Adipose tissue (tissue), 3 donors: ENCODE measurements around the gene ZNF146. TPM values are rescaled to one million over a fixed set of nuclear protein-coding genes. Genes with fewer than 3 reads are reported as not detected.
"Not testable (repeated sequence)": the region's sequence is repeated elsewhere in the genome, so short reads cannot be mapped to it uniquely, and the experiment has no call there.

Experiments
- H3K27ac ChIP-seq: one replicate; pipeline ENCODE4 v1.5.1; 2013; ENCODE audit warnings: low read depth, low read length
- WGBS, 3 donors: extraction: QIAGEN DNeasy Blood & Tissue Kit; methylation state at CpG; one replicate each; pipeline ENCODE4 v1.1.7; 2013; 5-methylcytosine and 5-hydroxymethylcytosine counted together
- polyA plus RNA-seq, 3 donors: library from polyadenylated mRNA; stranded (reverse); fragments of 200-250 nt; gene quantifications; one replicate each; pipeline ENCODE4 v1.2.3, GENCODE V29; 2013
- donor health status: healthy with polysubstance abuse.
- donor health status: Bipolar disorder and iron deficiency.
- donor health status: healthy.

ZNF146 gene
- polyA plus RNA-seq, 3 donors: 15.8 to 29.7 (median 28.5) TPM

DNA sequence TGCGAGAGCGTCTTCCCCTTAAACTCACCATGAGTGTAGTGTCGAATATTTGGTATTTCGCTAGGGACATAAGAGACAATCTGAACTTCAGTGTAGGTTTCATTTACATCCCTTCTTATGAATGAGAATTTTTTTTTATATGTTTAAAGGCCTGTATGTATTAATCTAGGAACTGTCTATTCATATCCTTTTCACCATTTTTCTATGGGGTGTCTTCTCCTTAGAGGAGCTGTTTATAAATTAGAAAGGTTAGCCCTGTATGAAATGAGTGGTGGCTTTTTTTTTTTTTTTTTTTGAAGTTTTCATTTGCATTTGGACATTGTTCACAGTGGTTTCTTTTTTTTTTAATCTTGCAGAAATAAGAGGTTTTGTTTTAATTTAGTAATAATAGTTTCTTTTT is 7.6 kb downstream of the ZNF146 start:
- no peak overlapping the region for H3K27ac ChIP-seq
- WGBS, 3 donors: 97 to 99% (median 99%) methylated on average over 4 of the region's 4 CpGs

DNA sequence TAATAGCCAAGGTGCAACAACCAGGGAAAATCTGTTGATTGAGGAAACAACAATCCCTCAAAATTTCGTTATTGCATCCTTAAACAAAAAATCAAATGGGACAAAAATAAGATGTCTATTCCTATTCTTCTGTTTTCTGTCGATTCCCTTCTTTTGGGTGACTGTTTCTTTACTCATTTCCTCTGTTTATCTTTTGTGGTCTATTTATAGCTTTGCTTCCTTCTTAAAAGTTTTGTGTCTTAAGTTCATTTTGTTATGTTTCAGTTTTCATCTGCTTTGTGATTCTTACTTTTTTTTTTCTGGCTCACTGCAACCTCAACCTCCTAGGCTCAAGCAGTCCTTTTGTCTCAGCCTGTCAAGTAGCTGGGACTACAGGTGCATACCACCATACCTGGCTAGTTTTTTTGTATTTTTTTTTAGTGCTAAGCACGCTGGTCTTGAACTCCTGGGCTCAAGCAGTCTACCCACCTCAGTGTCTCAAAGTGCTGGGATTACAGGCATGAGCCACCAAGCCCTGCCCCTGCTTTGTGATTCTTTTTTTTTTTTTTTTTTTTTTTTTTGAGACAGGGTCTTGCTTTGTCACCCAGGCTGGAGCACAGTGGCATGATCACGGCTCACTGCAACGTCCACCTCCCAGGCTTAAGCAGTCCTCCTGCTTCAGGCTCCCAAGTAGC is 10.4 kb downstream of the ZNF146 start:
- 53 to 66% (median 63%) methylated on average over 5 of the region's 5 CpGs for WGBS, 3 donors
- no peak overlapping the region for H3K27ac ChIP-seq

DNA sequence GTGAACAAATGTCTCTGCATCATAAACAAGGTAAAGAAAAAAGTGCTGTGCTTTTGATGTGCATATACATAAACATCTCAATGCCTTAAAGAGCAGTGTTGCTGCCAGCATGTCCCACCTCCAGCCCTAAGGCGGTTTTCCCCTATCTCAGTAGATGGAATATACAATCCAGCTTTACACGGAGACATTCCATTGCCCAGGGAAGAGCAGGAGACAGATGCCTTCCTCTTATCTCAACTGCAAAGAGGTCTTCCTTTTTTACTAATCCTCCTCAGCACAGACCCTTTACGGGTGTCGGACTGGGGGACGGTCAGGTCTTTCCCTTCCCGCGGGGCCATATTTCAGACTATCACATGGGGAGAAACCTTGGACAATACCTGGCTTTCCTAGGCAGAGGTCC is 18.7 kb downstream of the ZNF146 start:
- not testable (repeated sequence) for H3K27ac ChIP-seq
- 70 to 91% (median 85%) methylated on average over 7 of the region's 7 CpGs for WGBS, 3 donors

DNA sequence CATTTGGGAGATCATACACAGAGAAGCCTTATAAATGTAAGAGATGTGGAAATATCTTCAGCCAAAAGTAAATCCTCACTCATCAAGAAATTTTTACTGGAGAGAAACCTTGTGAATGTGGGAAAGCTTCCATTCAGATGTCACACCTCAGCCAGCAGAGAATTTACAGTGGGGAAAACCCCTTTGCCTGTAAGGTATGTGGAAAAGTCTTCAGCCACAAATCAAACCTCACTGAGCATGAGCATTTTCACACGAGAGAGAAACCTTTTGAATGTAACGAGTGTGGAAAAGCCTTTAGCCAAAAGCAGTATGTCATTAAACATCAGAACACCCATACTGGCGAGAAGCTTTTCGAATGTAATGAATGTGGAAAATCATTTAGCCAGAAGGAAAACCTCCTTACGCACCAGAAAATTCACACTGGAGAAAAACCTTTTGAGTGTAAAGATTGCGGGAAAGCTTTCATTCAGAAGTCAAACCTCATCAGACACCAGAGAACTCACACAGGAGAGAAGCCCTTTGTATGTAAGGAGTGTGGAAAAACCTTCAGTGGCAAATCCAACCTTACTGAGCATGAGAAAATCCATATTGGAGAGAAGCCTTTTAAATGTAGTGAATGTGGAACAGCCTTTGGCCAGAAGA is 21.5 kb downstream of the ZNF146 start:
- no peak overlapping the region for H3K27ac ChIP-seq
- WGBS, 3 donors: 98 to 100% (median 99%) methylated on average over 6 of the region's 6 CpGs

DNA sequence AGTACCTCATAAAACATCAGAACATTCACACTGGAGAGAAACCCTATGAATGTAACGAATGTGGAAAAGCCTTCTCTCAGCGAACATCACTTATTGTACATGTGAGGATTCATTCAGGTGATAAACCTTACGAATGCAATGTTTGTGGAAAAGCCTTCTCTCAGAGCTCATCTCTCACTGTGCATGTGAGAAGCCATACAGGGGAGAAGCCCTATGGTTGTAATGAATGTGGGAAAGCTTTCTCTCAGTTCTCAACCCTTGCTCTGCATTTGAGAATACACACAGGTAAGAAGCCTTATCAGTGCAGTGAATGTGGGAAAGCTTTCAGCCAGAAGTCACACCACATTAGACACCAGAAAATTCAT is 22.0 kb downstream of the ZNF146 start:
- 97 to 100% (median 99%) methylated on average over 3 of the region's 3 CpGs for WGBS, 3 donors
- no peak overlapping the region for H3K27ac ChIP-seq

DNA sequence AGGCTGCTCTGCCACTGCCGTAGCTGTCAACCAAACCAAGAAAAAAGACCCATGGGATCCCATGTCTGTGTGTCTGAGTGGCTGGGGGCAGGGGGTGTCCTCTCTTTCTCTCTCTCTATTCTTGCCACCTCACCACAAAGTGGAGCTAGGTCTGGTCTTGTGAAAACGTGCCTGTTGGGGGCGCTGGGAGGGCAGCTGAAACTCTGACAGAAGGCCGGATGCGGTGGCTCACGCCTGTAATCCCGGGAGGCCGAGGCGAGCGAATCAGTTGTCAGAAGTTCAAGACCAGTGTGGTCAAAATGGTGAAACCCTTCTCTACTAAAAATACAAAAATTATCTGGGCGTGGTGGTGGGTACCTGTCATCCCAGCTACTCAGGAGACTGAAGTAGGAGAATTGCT is 29.2 kb downstream of the ZNF146 start:
- 62 to 84% (median 74%) methylated on average over 11 of the region's 11 CpGs for WGBS, 3 donors
- no peak overlapping the region for H3K27ac ChIP-seq

DNA sequence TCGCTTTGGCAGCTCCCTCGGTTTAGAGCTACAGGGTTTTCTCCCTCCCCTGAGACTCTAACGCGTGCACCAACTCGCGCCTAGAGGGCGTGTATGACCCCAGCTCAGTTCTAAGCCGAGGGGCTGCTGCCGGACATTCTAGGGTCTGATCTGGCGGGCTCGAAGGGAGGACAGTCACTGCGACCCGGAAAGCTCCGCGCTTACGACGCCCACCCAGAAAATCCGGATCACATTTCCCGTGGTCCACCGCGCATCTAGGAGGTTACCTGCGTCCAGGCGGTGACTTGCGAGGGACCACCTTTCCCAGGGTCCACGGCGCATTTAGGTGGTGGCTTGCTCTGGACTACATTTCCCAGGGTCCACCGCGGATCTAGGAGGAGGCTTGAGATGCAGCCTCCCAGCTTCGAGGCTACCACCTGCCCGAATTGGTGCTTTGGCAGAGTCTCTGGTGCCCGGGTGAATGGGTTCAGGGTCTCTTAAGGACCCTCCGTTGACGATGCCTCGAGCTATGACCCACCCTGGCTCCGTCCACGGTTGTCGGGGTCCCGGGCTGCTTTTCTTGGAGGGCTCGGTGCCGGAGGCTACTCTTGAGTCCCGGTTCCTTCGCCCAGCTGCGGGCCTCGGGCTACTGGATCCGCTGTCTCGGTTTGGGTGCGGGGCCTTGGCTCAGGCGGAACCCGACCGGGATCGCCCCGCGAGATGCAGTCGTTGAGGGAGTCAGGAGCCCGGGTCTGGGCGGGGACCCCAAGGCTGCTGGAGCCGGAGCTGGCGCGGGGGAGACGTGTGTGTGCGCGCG is 30.5 kb downstream of the ZNF146 start:
- H3K27ac ChIP-seq: no peak overlapping the region
- WGBS, 3 donors: 1 to 5% (median 3%) methylated on average over 63 of the region's 63 CpGs

DNA sequence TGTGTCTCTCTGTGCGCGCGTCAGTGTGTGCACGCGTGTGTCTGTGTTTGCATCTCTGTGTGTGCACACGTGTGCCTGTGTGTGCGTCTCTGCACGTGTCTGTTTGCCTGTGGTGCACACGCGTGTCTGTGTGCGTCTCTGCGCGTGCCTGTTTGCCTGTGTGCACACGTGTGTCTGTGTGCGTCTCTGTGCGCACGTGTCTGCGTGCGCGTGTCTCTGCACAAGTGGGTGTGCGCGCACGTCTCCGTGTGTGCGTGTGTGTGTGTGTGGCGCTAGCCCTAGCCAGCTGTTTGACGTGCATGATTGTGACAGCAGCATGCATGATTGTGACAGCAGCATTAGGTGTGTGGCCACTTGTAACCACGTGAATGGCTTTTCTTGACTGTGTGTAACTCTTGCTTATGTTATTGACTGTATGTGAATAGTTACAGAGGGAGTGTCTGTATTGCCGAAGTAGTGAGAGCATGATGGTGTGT is 31.1 kb downstream of the ZNF146 start:
- no peak overlapping the region for H3K27ac ChIP-seq
- 14 to 37% (median 27%) methylated on average over 29 of the region's 29 CpGs for WGBS, 3 donors

DNA sequence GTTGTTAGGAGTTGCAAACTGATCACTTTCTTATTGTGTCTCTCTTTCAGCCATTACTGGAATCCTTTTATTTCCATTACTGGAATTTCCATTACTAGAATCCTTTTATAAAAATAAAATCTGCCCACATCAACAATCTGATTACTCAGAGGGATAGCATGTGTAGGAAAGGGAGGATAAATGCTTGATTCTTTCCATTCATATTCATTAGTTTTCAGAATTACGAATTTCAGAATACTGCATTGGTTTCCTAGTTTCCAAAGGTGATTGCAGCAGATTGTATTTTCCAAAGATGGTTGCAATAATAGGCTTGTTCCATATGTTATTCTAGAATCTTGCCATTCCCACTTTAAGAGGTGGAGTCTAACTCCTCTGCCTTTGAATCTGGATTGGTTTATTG is 37.1 kb downstream of the ZNF146 start:
- no peak overlapping the region for H3K27ac ChIP-seq
- 59 to 79% (median 73%) methylated on average over 1 of the region's 1 CpG for WGBS, 3 donors

DNA sequence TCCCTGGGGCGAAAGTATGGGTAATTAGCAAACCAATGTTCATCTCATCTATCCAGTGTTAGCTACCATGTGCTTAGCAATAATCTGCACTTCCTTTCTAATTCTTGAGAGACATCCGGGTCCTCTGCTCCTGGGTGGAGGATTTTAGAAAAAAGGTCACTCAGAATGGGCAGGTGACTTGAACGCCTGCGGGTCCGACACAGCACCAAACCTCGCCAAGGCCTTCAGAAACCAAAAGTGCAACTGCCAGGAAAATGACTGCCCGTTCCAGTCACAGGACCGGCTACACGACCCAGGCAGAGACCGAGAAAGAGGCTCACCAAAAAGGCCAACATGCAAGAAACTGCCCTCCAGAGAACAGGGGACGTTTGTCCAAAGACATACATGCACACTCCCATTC is 39.9 kb downstream of the ZNF146 start:
- no peak overlapping the region for H3K27ac ChIP-seq
- WGBS, 3 donors: 84 to 94% (median 91%) methylated on average over 11 of the region's 11 CpGs

DNA sequence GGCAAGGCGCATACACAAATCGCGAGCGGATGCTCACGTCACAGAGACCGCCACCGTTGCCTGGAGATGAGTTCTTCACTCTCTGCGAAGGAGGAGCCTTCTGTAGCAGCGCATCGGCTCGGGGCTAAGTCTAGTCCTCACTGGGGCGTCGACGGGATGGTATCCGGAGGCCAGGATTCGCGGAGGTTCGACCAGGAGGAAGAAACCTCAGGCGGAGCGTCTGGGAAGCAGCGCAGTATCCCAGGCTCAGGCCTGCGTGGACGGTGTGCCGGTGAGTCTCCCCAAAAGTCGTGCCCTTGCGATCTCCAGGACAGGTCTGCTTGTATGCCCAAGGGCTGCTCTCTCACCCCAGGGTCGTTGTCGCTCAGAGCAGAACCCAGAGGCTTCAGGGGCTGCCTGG is 40.4 kb downstream of the ZNF146 start:
- H3K27ac ChIP-seq: no peak overlapping the region
- 95 to 96% (median 95%) methylated on average over 28 of the region's 28 CpGs for WGBS, 3 donors

DNA sequence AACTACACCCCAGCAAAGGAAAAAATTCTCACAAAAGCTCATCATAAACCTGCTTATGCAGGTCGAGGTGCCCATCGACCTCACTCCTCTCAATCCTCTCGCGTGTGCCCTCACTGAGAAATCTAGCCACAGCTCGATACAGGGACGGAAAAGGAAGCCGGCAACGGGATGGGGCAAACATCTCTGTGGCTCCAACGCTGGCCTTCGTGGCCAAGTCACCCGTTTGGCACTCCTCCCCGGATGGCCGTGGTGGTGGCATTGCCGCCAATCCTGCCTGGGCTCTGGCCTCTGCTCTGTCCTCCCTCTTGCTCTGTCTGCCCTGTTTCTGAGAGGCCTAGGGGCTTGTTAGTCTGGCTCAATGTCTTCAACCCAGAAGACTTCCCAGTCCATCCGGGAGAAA is 41.2 kb downstream of the ZNF146 start:
- no peak overlapping the region for H3K27ac ChIP-seq
- WGBS, 3 donors: 96 to 97% (median 97%) methylated on average over 15 of the region's 15 CpGs

DNA sequence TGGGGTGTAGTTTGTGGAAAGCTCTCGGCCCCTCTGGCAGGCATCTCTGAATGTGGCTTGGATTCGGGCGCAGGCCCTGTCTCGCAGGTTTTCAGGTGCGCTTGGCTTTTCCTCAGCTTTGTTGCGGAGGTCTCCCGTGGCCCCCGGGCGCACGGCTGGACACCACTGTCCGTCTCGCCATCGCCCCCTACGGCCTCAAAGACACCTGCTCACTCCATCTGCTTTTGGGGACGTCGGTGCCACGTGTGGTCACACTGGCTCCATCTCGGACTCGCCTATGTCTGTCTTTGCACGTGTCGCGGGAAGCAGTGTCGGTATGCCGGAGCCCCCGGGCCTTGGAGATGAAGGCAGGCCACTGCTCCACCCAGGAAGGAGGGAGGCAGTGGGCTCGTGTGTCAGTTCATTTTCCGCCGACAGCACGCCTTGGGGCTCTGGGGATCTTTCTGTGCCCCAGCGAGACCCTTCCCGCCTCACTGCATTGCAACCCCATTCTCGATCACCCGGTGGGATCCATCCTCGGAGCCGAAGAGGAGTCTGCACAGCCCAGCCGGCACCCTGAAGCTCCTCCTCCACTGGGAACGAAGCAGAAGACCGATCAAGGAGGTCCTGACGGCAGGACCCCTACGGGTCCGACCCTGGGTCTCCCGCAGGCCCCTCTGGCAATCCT is 42.1 kb downstream of the ZNF146 start:
- WGBS, 3 donors: 62 to 65% (median 63%) methylated on average over 42 of the region's 42 CpGs
- no peak overlapping the region for H3K27ac ChIP-seq

DNA sequence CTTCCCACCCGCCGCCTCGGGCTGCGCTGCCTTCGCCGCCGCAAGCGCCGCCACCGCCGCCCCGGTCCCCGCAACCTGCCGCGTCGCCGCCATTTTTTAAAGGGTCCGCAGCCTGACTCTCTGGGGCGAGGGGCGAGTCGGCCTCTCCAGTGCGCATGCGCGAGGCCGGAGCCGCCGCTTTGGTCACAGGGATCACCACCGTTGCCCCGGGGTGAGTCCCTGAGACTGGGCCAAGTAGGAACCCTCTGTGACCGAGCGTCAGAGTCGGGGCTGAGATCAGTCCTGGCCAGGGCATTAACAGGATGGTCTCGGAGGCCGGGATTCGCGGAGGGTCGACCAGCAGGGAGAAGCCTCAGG is 42.6 kb downstream of the ZNF146 start:
- WGBS, 3 donors: 8 to 12% (median 8%) methylated on average over 35 to 37 of the region's 37 CpGs
- H3K27ac ChIP-seq: no peak overlapping the region

DNA sequence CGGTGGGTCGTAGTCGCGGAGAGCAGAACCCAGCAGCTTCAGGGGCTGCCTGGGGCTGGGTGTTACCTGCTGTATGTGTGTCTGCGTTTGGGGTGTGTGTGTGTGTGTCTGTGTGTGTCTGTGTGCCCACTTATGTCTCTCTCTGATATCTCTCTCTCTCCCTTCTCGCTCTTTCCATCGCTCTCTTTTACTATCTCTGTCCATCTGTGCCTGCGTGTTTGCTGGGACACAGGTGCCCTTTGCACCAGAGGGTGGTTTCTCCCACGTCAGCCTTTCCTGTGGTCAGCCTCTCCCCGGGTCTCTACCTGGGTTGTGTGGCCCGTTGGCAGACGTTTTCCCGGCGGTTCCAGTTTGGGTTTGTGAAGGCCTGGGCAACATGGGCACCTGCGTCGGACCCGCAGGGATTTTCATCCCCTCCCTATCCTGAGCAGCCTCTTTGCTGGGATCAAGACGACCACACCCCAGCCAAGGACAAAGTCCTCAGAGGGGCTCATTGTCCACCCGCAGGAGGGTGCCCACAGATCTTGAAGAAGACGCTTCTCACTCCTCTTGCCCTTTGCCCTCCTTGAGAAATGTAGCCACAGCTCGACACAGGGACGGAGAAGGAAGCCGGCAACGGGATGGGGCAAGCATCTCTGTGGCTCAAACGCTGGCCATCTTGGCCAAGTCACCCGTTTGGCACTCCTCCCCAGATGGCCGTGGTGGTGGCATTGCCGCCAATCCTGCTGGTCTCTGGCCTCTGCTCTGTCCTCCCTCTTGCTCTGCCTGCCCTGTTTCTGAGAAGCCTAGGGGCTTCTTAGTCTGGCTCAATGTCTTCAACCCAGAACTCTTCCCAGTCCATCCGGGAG is 43.3 kb downstream of the ZNF146 start:
- 86 to 89% (median 86%) methylated on average over 29 of the region's 29 CpGs for WGBS, 3 donors
- H3K27ac ChIP-seq: no peak overlapping the region

DNA sequence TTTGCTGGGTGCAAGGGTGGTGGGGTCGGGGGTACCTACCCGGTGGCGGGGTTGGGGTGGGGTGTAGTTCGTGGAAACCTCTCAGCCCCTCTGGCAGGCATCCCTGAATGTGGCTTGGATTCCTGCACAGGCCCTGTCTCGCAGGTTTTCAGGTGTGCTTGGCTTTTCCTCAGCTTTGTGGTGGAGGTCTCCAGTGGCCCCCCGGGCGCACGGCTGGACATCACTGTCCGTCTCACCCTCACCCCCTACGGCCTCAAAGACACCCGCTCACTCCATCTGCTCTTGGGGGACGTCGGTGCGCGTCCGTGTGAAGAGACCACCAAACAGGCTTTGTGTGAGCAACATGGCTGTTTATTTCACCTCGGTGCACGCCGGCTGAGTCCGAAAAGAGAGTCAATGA is 44.3 kb downstream of the ZNF146 start:
- 94 to 97% (median 95%) methylated on average over 20 of the region's 20 CpGs for WGBS, 3 donors
- no peak overlapping the region for H3K27ac ChIP-seq

DNA sequence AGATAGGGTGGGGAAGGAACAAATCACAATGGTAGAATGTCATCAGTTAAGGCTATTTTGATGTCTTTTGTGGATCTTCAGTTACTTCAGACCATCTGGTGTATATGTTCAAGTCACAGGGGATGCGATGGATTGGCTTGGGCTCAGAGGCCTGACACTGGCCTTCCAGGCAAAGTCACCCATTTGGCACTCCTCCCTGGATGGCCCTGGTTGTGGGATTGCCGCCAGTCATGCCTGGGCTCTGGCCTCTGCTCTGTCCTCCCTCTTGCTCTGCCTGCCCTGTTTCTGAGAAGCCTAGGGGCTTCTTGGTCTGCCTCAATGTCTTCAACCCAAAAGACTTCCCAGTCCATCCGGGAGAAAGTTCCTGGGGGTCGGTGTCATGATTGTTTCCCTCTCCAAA is 50.2 kb downstream of the ZNF146 start:
- WGBS, 3 donors: 88 to 97% (median 95%) methylated on average over 4 of the region's 4 CpGs
- H3K27ac ChIP-seq: no peak overlapping the region

DNA sequence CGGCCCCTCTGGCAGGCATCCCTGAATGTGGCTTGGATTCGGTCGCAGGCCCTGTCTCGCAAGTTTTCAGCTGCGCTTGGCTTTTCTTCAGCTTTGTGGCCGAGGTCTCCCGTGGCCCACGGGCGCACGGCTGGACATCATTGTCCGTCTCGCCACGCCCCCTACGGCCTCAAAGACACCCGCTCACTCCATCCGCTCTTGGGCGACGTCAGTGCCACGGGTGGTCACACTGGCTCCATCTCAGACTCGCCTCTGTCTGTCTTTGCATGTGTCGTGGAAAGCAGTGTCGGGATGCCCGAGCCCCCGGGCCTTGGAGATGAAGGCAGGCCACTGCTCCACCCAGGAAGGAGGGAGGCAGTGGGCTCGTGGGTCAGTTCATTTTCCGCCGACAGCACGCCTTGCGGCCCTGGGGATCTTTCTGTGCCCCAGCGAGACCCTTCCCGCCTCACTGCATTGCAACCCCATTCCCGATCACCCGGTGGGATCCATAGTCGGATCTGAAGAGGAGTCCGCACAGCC is 51.0 kb downstream of the ZNF146 start:
- no peak overlapping the region for H3K27ac ChIP-seq
- 86 to 96% (median 92%) methylated on average over 35 of the region's 35 CpGs for WGBS, 3 donors
